GM21367 (cell line): Measurements from ENCODE around the gene ANG.
"Not testable (repeated sequence)": the region's sequence is repeated elsewhere in the genome, so short reads cannot be mapped to it uniquely, and the experiment has no call there.

Source experiments
- ATAC-seq: cut with Tn5 transposase; IDR thresholded peaks from one replicate; pipeline ENCODE4 v1.9.1; 2021; ENCODE audit not compliant: unreplicated experiment

Gene ANG

GRCh38 chr14:20734430-20734806 is 45.9 kb downstream of the ANG start:
- no peak for ATAC-seq

- not testable (repeated sequence) for ATAC-seq
These were observed 49.7 kb downstream of the ANG start for GRCh38 chr14:20738292-20738691.

- no peak for ATAC-seq
These were observed 53.6 kb downstream of the ANG start for GRCh38 chr14:20742132-20742531.

- no peak for ATAC-seq
These were observed 55.0 kb downstream of the ANG start for GRCh38 chr14:20743556-20743955.
